Neural crest cell (in vitro differentiated cells): ENCODE data around the gene COL26A1. TPM values are rescaled to one million over a fixed set of nuclear protein-coding genes. Genes with fewer than 3 reads are reported as not detected.
A peak's percentile ranks its signal among the peaks of the same experiment; 100 is the strongest.

ENCODE experiments used
- DNase-seq: peaks from one replicate; pipeline ENCODE4 v3.0.0; 2021; ENCODE audit warnings: low read depth, mixed read lengths, low spot score
- H3K27ac Mint-ChIP-seq: one replicate; pipeline ENCODE4 v1.8.0; 2021; ENCODE audit warnings: mild to moderate bottlenecking, mixed read lengths; ENCODE audit not compliant: unreplicated experiment
- H3K27me3 Mint-ChIP-seq: 2 replicates; pipeline ENCODE4 v1.8.0; 2021; ENCODE audit warnings: low read depth, mild to moderate bottlenecking, mixed read lengths
- H3K36me3 Mint-ChIP-seq: 2 replicates; pipeline ENCODE4 v1.8.0; 2021; ENCODE audit warnings: low read depth, mild to moderate bottlenecking, mixed read lengths
- H3K4me1 Mint-ChIP-seq: 2 replicates; pipeline ENCODE4 v1.8.0; 2021; ENCODE audit warnings: mixed read lengths
- H3K4me3 Mint-ChIP-seq: one replicate; pipeline ENCODE4 v1.8.0; 2021; ENCODE audit warnings: mild to moderate bottlenecking, mixed read lengths
- H3K9me3 Mint-ChIP-seq: 2 replicates; pipeline ENCODE4 v1.8.0; 2021; ENCODE audit warnings: mixed read lengths
- long read RNA-seq: library from polyadenylated mRNA; unstranded; transcript quantifications from one replicate; pipeline ENCODE4 v2.0.0, GENCODE V29; 2020
- total RNA-seq: library from RNA; stranded (reverse); gene quantifications from 2 replicates; pipeline ENCODE4 v1.2.1, GENCODE V29; 2021
- TF ChIP-seq, protein P1 (sequence below): fragments of 200-600 bp; sonication (generic); conservative IDR thresholded peaks from 2 replicates; pipeline ENCODE4 v1.5.0; 2021; ENCODE audit warnings: antibody characterized with exemption, mild to moderate bottlenecking

COL26A1 gene
- 38.3 and 39.2 TPM in 2 replicates for total RNA-seq
- long read RNA-seq, partial matches to known transcripts: 0 of 4 reads
- long read RNA-seq, other reads (novel, unspliced or antisense): 4 of 4 reads

GRCh38 chr7:101362334-101363195 lies at the start of gene COL26A1:
Gene COL26A1 (plus strand): TSS chr7:101362875. CDS start chr7:101363033, 158 bp downstream.
- Mint-ChIP-seq H3K27me3 (peaks cover 6% of the 10 kb centered on the region), H3K36me3 (peaks cover 4% of the 10 kb centered on the region), H3K4me3 (peak within 1 kb of the TSS; percentile 84), H3K4me1 (peaks cover 21% of the 10 kb centered on the region), H3K9me3 (no peaks in the 10 kb centered on the region), H3K27ac (no peak within 1 kb of the TSS)
- DNase-seq: peak; percentile 55
- TF ChIP-seq, protein P1, sequence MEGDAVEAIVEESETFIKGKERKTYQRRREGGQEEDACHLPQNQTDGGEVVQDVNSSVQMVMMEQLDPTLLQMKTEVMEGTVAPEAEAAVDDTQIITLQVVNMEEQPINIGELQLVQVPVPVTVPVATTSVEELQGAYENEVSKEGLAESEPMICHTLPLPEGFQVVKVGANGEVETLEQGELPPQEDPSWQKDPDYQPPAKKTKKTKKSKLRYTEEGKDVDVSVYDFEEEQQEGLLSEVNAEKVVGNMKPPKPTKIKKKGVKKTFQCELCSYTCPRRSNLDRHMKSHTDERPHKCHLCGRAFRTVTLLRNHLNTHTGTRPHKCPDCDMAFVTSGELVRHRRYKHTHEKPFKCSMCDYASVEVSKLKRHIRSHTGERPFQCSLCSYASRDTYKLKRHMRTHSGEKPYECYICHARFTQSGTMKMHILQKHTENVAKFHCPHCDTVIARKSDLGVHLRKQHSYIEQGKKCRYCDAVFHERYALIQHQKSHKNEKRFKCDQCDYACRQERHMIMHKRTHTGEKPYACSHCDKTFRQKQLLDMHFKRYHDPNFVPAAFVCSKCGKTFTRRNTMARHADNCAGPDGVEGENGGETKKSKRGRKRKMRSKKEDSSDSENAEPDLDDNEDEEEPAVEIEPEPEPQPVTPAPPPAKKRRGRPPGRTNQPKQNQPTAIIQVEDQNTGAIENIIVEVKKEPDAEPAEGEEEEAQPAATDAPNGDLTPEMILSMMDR: no peak

DNA sequence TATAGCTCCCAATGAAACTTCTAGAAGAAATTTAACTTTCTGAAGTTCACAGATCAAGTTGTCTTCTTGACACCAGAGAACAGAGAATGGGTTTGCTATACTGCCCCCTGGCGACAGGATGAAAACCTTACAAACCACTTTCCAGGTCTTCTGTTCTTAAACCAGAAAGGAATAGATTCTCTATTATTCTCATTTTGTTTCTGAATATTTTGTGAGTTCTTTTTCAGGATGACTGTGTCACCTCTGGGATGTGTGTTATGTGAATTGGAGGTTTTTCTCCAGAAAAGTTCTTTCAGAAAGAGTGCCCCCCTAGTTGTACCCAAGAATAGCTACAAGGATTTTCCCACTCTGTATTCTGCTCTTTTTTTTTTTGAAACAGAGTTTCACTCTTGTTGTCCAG lies 47.3 kb upstream of the COL26A1 start:
- H3K4me3 Mint-ChIP-seq: peak overlapping the region; percentile 36
- TF ChIP-seq, protein P1: peak; percentile 78
- peaks cover 30% of the 10 kb centered on the region for H3K36me3 Mint-ChIP-seq
- peak; percentile 61 for DNase-seq
- no peak overlapping the region for H3K27ac Mint-ChIP-seq
- peaks cover 8% of the 10 kb centered on the region for H3K9me3 Mint-ChIP-seq
- peaks cover 2% of the 10 kb centered on the region for H3K27me3 Mint-ChIP-seq
- H3K4me1 Mint-ChIP-seq: no peaks in the 10 kb centered on the region

DNA sequence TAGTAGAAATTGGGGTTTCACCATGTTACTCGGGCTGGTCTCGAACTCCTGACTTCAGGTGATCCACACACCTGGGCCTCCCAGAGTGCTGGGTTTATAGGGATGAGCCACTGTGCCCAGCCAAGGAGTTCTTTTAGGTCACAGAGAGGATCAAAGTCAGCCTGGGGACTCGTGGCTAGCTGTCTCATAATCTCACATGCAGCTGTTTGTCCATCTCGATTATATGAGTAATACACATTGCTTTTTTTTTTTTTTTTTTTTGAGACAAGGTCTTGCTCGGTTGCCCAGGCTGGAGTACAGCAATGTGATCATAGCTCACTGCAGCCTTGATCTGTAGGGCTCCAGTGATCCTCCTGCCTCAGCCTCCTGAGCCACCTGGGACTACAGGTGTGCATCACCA lies 43.3 kb upstream of the COL26A1 start:
- no peak for DNase-seq
- no peak overlapping the region for H3K27ac Mint-ChIP-seq
- no peaks in the 10 kb centered on the region for H3K27me3 Mint-ChIP-seq
- peaks cover 20% of the 10 kb centered on the region for H3K4me1 Mint-ChIP-seq
- no peak overlapping the region for H3K4me3 Mint-ChIP-seq
- no peaks in the 10 kb centered on the region for H3K9me3 Mint-ChIP-seq
- TF ChIP-seq, protein P1: no peak
- H3K36me3 Mint-ChIP-seq: peaks cover 13% of the 10 kb centered on the region

DNA sequence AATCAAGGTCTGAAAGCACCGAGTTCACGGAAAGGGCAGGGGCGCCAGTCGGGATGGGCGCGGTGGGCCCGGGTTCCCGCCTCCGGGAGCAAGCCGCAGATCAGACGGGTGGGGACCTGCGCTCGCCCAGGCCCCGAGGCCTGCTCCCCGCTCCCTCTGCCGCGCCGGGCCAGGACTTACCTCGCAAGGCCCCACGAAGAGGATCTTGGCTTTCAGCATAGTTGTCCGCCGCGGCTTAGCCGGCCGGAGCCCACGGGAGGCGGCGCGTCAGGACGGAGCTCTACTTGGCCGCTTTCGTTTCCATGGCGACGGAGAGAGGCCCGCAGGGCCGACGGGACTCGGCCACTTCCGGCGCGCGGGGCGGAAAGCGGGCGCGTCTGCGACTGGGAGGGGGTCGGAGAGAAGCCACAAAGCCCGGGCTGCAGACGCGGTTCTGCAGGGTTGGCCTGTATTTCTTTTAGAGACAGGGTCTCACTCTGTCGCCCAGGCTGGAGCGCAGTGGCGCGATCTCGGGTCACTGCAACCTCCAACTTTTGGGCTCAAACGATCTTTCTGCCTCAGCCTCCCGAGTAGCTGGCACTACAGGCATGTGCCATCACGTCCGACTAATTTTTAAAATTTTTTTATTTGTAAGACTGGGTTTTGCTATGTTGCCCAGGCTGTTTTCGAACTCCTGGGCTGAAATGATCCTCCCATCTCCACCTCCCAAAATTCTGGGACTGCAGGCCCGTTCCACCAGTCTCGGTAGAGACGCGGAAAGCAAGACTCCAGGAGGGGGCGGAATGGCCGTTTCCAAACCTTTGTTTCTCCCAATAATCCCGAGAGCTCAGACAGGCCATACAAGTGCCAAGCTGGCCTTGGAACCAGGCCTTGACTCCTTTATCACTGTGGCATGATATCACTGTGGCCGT lies 40.9 kb upstream of the COL26A1 start, which contains the start of gene IFT22:
IFT22 (minus strand) TSS at position 322 of the 911 bp plus-strand sequence; CDS start at position 219, 103 bp downstream.
- Mint-ChIP-seq H3K4me3 (peak within 1 kb of the TSS; percentile 98), H3K4me1 (peaks cover 20% of the 10 kb centered on the region), H3K36me3 (no peaks in the 10 kb centered on the region), H3K27ac (peak within 1 kb of the TSS; percentile 96), H3K27me3 (no peaks in the 10 kb centered on the region), H3K9me3 (no peaks in the 10 kb centered on the region)
- TF ChIP-seq, protein P1: peak; percentile 57
- peak; percentile 92 for DNase-seq

GRCh38 chr7:101328159-101328558 lies 34.5 kb upstream of the COL26A1 start:
- no peaks in the 10 kb centered on the region for H3K9me3 Mint-ChIP-seq

More at GRCh38 chr7:101328159-101328558, 34.5 kb upstream of the COL26A1 start:
- Mint-ChIP-seq H3K4me1 (no peaks in the 10 kb centered on the region), H3K36me3 (no peaks in the 10 kb centered on the region), H3K27me3 (no peaks in the 10 kb centered on the region), H3K4me3 (no peak overlapping the region), H3K27ac (no peak overlapping the region)
- DNase-seq: no peak
- TF ChIP-seq, protein P1: no peak
